ENCODE data around the gene SETD2.

- TF ChIP-seq POLR2AphosphoS5 (IDR thresholded peaks at IDR 0.05; ENCODE audit: low read depth, low read length) (no peak), POLR2A (IDR thresholded peaks at IDR 0.05; ENCODE audit: low read depth, low read length) (no peak)
These were observed at the start of gene SETD2 for GRCh38 chr3:47164007-47164881.

Data from GM12892 (cell line).